Mesodermal cell (in vitro differentiated cells): ENCODE results near the gene RBM17.
A peak's percentile ranks its signal among the peaks of the same experiment; 100 is the strongest.
"Not testable (repeated sequence)": the region's sequence is repeated elsewhere in the genome, so short reads cannot be mapped to it uniquely, and the experiment has no call there.

Source experiments
- H3K27ac ChIP-seq: 2 replicates; pipeline ENCODE4 v1.7.0; 2013; ENCODE audit warnings: mild to moderate bottlenecking, low read depth, low read length, moderate library complexity; ENCODE audit not compliant: severe bottlenecking
- H3K36me3 ChIP-seq: 2 replicates; pipeline ENCODE4 v1.7.1; 2013; ENCODE audit warnings: mild to moderate bottlenecking, low read length, moderate library complexity; ENCODE audit not compliant: control insufficient read depth, insufficient read depth
- H3K4me1 ChIP-seq: one replicate; pipeline ENCODE4 v1.7.1; 2013; ENCODE audit warnings: mild to moderate bottlenecking, low read length; ENCODE audit not compliant: insufficient read depth, control insufficient read depth, poor library complexity, severe bottlenecking
- H3K4me3 ChIP-seq: 2 replicates; pipeline ENCODE4 v1.7.0; 2013; ENCODE audit warnings: low read length, control low read depth, mild to moderate bottlenecking; ENCODE audit not compliant: insufficient read depth, poor library complexity, severe bottlenecking; ENCODE audit errors: extremely low read depth
- H3K9me3 ChIP-seq: 2 replicates; pipeline ENCODE4 v1.7.1; 2013; ENCODE audit warnings: mild to moderate bottlenecking, low read length, moderate library complexity; ENCODE audit not compliant: control insufficient read depth
- WGBS, 2 experiments: methylation state at CpG; one replicate each; pipeline ENCODE4 v1.1.5; 2013; ENCODE audit warnings: missing lambda C conversion rate in 2 of 2; ENCODE audit not compliant: insufficient coverage in 2 of 2; 5-methylcytosine and 5-hydroxymethylcytosine counted together

RBM17 gene

GRCh38 chr10:6163364-6164270 lies 74.8 kb downstream of the RBM17 start:
- peak overlapping the region; percentile 52 for H3K4me3 ChIP-seq
- WGBS, 2 experiments: 5 to 13% methylated on average over 70 to 77 of the region's 91 CpGs
- H3K9me3 ChIP-seq: no peaks in the 10 kb centered on the region
- peaks cover 45% of the 10 kb centered on the region for H3K4me1 ChIP-seq
- H3K27ac ChIP-seq: peak overlapping the region; percentile 88
- peaks cover 9% of the 10 kb centered on the region for H3K36me3 ChIP-seq

GRCh38 chr10:6164271-6165095 lies 75.6 kb downstream of the RBM17 start:
- Histone ChIP-seq H3K4me1 (peaks cover 45% of the 10 kb centered on the region), H3K9me3 (no peaks in the 10 kb centered on the region), H3K36me3 (peaks cover 9% of the 10 kb centered on the region), H3K4me3 (peak overlapping the region; percentile 52), H3K27ac (peak overlapping the region; percentile 80)
- 52 to 58% methylated on average over 14 to 15 of the region's 16 CpGs for WGBS, 2 experiments

GRCh38 chr10:6165221-6165725 lies 76.4 kb downstream of the RBM17 start:
- 82 to 98% methylated on average over 4 to 5 of the region's 6 CpGs for WGBS, 2 experiments
- Histone ChIP-seq H3K4me1 (peaks cover 45% of the 10 kb centered on the region), H3K4me3 (no peak overlapping the region), H3K27ac (peak overlapping the region; percentile 80), H3K36me3 (peaks cover 9% of the 10 kb centered on the region), H3K9me3 (no peaks in the 10 kb centered on the region)

GRCh38 chr10:6165933-6166332 lies 77.1 kb downstream of the RBM17 start:
- H3K36me3 ChIP-seq, H3K9me3 ChIP-seq, H3K4me3 ChIP-seq, H3K27ac ChIP-seq: not testable (repeated sequence)
- peaks cover 45% of the 10 kb centered on the region for H3K4me1 ChIP-seq
- WGBS, 2 experiments: 90 to 92% methylated on average over 12 to 13 of the region's 15 CpGs
